GM10248 (cell line): ENCODE results near the gene CAMK2B.
A peak's percentile ranks its signal among the peaks of the same experiment; 100 is the strongest.

Experiments
- CTCF ChIA-PET: fragments of 300-600 bp; sonication (Branson Sonifier 250); formaldehyde crosslinking; extraction: SDS; loops from one replicate; lab custom pipeline; 2021; ENCODE audit warnings: antibody characterized with exemption; lab: Yijun Ruan, JAX
- POLR2A ChIA-PET: fragments of 350-650 bp; sonication (Branson Sonifier 250); formaldehyde crosslinking; extraction: SDS; loops from one replicate; lab custom pipeline; 2020; ENCODE audit warnings: antibody characterized with exemption; lab: Yijun Ruan, JAX
- DNase-seq: peaks from one replicate; pipeline ENCODE4 v3.0.0; 2012; ENCODE audit errors: extremely low spot score
- TF ChIP-seq, protein P1 (sequence below): IDR thresholded peaks from 2 replicates; pipeline ENCODE4 v1.5.1; 2012; ENCODE audit warnings: mild to moderate bottlenecking, low read depth; ENCODE audit errors: extremely low read depth, missing control alignments, control extremely low read depth

Gene CAMK2B

DNA sequence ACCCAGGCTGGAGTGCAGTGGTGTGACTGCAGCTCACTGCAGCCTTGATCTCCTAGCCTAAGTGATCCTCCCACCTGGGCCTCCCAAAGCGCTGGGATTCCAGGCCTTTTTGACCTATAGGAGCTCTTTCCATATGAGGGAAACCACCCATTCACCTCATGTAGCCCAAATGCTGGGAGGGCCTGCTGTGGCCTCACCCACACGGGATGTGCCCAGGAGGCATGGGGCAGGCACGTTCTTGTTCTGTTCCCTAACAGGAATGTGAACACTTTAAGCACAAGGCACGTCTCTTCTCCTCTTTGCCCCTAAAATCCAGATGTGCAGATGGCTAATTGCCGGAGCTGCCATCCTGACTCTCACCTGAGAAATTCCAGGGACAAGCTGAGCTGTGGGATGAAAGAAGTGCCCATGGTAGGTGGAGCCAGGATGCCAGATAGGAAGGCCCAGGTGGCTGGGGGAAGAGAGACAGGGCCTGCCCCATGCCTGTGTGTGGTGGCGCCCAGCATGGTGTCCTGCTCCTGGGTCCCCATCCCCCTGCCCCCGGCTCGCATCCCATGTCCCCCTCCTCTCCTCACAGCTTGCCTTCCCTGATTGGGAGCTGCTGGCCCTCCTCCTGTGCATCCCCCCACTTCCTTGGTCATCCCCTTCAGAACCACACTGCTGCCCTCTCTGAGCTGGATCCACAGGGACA, 17.3 kb downstream of the CAMK2B start:
- DNase-seq: no peak
- POLR2A ChIA-PET: no interaction called here
- TF ChIP-seq, protein P1, sequence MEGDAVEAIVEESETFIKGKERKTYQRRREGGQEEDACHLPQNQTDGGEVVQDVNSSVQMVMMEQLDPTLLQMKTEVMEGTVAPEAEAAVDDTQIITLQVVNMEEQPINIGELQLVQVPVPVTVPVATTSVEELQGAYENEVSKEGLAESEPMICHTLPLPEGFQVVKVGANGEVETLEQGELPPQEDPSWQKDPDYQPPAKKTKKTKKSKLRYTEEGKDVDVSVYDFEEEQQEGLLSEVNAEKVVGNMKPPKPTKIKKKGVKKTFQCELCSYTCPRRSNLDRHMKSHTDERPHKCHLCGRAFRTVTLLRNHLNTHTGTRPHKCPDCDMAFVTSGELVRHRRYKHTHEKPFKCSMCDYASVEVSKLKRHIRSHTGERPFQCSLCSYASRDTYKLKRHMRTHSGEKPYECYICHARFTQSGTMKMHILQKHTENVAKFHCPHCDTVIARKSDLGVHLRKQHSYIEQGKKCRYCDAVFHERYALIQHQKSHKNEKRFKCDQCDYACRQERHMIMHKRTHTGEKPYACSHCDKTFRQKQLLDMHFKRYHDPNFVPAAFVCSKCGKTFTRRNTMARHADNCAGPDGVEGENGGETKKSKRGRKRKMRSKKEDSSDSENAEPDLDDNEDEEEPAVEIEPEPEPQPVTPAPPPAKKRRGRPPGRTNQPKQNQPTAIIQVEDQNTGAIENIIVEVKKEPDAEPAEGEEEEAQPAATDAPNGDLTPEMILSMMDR: no peak
- CTCF ChIA-PET: interaction anchor here (0.8 to 1.4 kb wide), 8 partner anchors 49 to 226 kb away, joined by 3 to 7 read pairs (median 4); no protein-coding TSS in a partner anchor

DNA sequence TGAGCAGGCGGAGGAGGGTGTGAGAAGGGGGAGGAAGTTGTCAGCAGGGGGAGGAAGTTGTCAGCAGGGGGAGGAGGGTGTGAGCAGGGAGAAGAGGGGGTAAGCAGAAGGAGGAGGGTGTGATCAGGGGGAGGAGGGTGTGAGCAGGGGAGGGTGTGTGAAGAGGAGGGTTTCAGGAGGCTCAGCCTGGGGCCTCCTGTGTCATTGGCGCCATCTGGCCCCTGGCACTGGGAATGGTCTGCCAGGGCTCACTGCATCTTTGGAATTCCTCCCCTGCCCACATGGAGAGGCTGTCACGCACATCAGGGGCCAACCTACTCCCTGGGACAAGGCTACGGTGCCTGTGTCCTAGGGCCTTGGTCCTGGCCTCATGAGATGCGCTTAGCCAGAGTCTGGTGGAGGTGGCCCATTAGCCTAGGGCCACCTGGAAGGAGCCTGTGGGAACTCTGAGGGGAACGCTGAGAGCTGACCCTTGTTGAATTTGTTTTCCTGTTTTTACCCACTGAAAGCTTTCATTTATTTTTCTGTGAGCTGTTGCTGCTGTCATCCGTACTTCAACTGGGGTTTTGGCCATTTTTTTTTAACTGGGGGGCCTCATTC, 18.0 kb downstream of the CAMK2B start:
- CTCF ChIA-PET: interaction anchor here (0.8 to 1.4 kb wide), 6 partner anchors 48 to 227 kb away, joined by 3 to 7 read pairs (median 5); no protein-coding TSS in a partner anchor
- TF ChIP-seq, protein P1: peak; percentile 51
- peak; percentile 52 for DNase-seq
- POLR2A ChIA-PET: no interaction called here

DNA sequence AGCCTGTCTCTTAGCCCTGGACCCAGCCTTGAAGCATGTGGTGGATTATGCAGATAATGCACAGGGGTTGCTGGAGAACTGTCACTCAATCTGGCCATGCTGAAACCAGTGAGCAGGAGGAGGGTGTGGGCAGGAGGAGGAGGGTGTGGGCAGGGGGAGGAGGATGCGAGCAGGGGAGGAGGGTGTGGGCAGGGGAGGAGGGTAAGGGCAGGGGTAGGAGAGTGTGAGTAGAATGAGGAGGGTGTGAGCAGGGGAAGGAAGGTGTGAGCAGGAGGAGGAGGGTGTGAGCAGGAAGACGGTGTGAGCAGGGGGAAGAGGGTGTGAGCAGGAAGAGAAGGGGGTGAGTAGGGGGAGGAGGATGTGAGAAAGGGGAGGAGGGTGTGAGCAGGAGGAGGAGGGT, 18.8 kb downstream of the CAMK2B start:
- DNase-seq: peak; percentile 46
- TF ChIP-seq, protein P1: no peak
- ChIA-PET POLR2A (no interaction called here), CTCF (no interaction called here)

DNA sequence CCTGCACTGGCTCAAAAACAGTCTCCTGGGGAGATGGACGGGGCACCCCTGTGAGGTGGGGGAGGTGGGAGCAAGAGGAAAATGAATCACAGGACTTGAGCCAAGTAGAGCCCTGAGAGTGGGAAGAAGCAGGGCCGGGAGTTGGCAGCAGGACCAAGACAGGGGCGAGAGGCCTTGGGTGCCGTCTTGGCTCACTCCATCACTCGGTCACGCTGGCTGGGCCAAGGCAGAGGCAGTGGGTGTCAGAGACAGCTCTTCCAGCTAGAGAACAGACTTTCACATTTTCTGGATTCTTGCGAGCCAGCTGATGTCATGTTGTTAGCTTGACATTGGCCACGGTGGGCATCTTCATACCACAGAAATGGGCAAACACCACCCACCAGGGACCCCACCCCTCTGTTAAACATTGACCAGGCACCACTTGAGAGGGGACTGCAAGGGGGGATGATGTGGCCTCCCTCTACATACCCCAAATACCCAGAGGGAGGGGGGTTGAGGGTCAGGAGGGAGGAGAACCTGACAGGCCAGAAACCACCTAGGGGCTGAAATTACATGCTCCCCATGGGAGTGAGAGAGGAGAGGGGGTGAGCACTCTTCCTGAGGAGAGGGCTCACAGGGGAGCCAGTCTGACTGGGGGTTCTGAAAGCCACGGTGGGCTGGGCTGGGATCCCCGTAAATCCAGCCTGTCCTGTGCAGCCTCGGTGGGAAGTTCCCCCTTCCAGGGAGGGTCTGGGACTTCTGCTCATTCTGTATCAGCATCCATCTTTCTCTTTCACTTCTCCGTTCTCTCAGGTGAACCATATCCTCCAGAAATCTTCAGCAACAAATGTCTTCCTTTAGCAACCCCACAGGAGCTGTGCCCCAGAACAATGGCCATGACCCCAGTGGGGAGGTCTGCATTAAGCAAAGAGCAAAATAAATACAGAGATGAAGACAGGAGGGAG, 19.6 kb downstream of the CAMK2B start:
- CTCF ChIA-PET: no interaction called here
- peak; percentile 41 for DNase-seq
- TF ChIP-seq, protein P1: no peak
- POLR2A ChIA-PET: no interaction called here

DNA sequence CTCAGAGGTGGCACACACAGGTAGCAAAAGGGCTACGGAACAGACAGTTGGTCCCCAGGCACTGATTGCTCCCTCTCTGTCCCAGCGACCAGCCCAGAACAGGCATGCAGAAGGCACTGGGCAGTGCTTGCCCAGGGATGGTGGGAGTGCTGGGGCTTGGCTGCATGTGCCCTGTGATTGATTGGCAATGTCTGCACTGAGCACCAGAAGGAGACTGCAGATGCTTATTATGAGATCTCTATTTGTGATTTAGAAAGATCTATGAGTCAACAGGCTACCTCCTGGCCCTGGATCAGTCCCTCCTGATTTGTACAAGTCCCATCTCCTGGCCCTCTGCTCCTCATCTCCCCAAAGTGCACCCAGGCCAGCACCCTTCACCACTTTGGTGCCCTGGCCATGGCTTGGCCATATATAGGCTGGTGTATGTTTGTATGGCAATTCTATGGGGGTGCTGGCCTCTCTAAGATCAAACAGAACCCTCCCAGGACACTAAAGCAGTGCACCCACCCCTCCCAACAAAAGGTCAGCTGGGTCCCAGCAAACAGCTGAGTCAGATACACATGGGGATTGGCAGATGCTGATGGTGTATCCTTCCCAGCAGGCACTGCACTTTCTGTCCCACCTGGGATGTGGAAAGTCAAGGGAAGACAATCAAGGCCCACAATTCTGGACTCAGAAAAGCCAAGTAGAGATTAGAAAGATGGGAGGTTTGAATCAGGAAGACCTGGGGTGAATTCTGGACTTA, 30.9 kb downstream of the CAMK2B start:
- ChIA-PET POLR2A (no interaction called here), CTCF (no interaction called here)

More for the DNA sequence above, 30.9 kb downstream of the CAMK2B start:
- TF ChIP-seq, protein P1: no peak
- no peak for DNase-seq
